DMS79 treated with DMSO at 0.1 percent for 48 hours (cell line): ENCODE measurements around the gene LRBA.

Experiments
- DNase-seq: peaks from one replicate; lab custom pipeline; 2025; lab: John Stamatoyannopoulos, UW

Gene LRBA

GRCh38 chr4:150495550-150495949 is 519.5 kb downstream of the LRBA start:
- no peak for DNase-seq

GRCh38 chr4:150493851-150494250 is 521.2 kb downstream of the LRBA start:
- no peak for DNase-seq

GRCh38 chr4:150491132-150492049 is 523.7 kb downstream of the LRBA start:
- DNase-seq = no peak

GRCh38 chr4:150482581-150482980 is 532.5 kb downstream of the LRBA start:
- DNase-seq = no peak

- DNase-seq = no peak
Measured at GRCh38 chr4:150479657-150480056, 535.4 kb downstream of the LRBA start.

- no peak for DNase-seq
Measured at GRCh38 chr4:150477869-150478268, 537.2 kb downstream of the LRBA start.

GRCh38 chr4:150476776-150477175 is 538.3 kb downstream of the LRBA start:
- no peak for DNase-seq

- DNase-seq = no peak
Measured at GRCh38 chr4:150475763-150476162, 539.3 kb downstream of the LRBA start.

- no peak for DNase-seq
Measured at GRCh38 chr4:150464523-150464922, 550.6 kb downstream of the LRBA start.

GRCh38 chr4:150462743-150463142 is 552.3 kb downstream of the LRBA start:
- DNase-seq = no peak

- no peak for DNase-seq
Measured at GRCh38 chr4:150461957-150462356, 553.1 kb downstream of the LRBA start.

GRCh38 chr4:150457802-150458201 is 557.3 kb downstream of the LRBA start:
- no peak for DNase-seq

GRCh38 chr4:150451883-150452282 is 563.2 kb downstream of the LRBA start:
- DNase-seq = no peak

- DNase-seq = no peak
Measured at GRCh38 chr4:150447356-150447755, 567.7 kb downstream of the LRBA start.

GRCh38 chr4:150439451-150439933 is 575.6 kb downstream of the LRBA start:
- DNase-seq = no peak

- no peak for DNase-seq
Measured at GRCh38 chr4:150436598-150437370, 578.3 kb downstream of the LRBA start.

GRCh38 chr4:150431221-150431620 is 583.9 kb downstream of the LRBA start:
- DNase-seq = no peak

GRCh38 chr4:150425161-150425560 is 589.9 kb downstream of the LRBA start:
- no peak for DNase-seq

GRCh38 chr4:150423503-150423902 is 591.6 kb downstream of the LRBA start:
- DNase-seq = no peak

- no peak for DNase-seq
Measured at GRCh38 chr4:150423074-150423473, 592.0 kb downstream of the LRBA start.

GRCh38 chr4:150421612-150422011 is 593.5 kb downstream of the LRBA start:
- DNase-seq = no peak

GRCh38 chr4:150419939-150420338 is 595.1 kb downstream of the LRBA start:
- DNase-seq = no peak
